H1 (cell line): ENCODE results near the gene POMP. TPM values are rescaled to one million over a fixed set of nuclear protein-coding genes. Genes with fewer than 3 reads are reported as not detected.

Source experiments
- BACH1 ChIP-seq: IDR thresholded peaks from 2 replicates; pipeline ENCODE4 v1.6.1; 2012; ENCODE audit warnings: low read length, improper control_type of control experiment
- POLR2AphosphoS5 ChIP-seq: IDR thresholded peaks from 2 replicates; pipeline ENCODE4 v1.6.1; 2011; ENCODE audit warnings: low read depth, low read length
- SIX5 ChIP-seq: IDR thresholded peaks from 2 replicates; pipeline ENCODE4 v1.6.1; 2011; ENCODE audit warnings: mild to moderate bottlenecking, low read depth, low read length
- SP1 ChIP-seq: IDR thresholded peaks from 2 replicates; pipeline ENCODE4 v1.6.1; 2011; ENCODE audit warnings: low read depth, low read length
- SP4 ChIP-seq: IDR thresholded peaks from 2 replicates; pipeline ENCODE4 v1.6.1; 2012; ENCODE audit warnings: low read length, inconsistent platforms
- TAF1 ChIP-seq: IDR thresholded peaks from 2 replicates; pipeline ENCODE4 v1.6.1; 2011; ENCODE audit warnings: mild to moderate bottlenecking, low read depth, low read length
- TCF12 ChIP-seq: IDR thresholded peaks from 2 replicates; pipeline ENCODE4 v1.6.1; 2011; ENCODE audit warnings: low read depth, mild to moderate bottlenecking, low read length
- TEAD4 ChIP-seq: IDR thresholded peaks from 2 replicates; pipeline ENCODE4 v1.6.1; 2012; ENCODE audit warnings: low read depth, low read length, inconsistent platforms, mixed read lengths
- ZNF274 ChIP-seq: IDR thresholded peaks from 2 replicates; pipeline ENCODE4 v1.7.0; 2012; ENCODE audit warnings: low read length, borderline replicate concordance; ENCODE audit errors: extremely low read depth
- polyA plus RNA-seq, 7 experiments: library from polyadenylated mRNA; depleted of rRNA in 3 of 7; stranded (reverse) in 5 of 7; unstranded in 2 of 7; fragments of >200 nt in 5 of 7; fragments of 200-250 nt in 2 of 7; gene quantifications; 1 replicate in 5 of 7; 2 replicates in 1 of 7; 4 replicates in 1 of 7; pipeline versions ENCODE4 v1.2.1 to v1.2.3, GENCODE V29; 2011 to 2013; ENCODE audit warnings: missing spikeins in 2 of 7, mixed read lengths in 2 of 7
- total RNA-seq: library from RNA; stranded (reverse); fragmentation: NEBNext Ultra II Directional; extraction: Animal tissue kit (Norgen Biotek cat#: 25700); gene quantifications from 2 replicates; pipeline ENCODE4 v1.2.1, GENCODE V29; 2021

POMP gene
- total and polyA plus RNA-seq, 2 of the 8 experiments (the other 6 are each of a cell fraction or from before 2014, with no cell fraction given): 38.4 to 115 TPM

DNA sequence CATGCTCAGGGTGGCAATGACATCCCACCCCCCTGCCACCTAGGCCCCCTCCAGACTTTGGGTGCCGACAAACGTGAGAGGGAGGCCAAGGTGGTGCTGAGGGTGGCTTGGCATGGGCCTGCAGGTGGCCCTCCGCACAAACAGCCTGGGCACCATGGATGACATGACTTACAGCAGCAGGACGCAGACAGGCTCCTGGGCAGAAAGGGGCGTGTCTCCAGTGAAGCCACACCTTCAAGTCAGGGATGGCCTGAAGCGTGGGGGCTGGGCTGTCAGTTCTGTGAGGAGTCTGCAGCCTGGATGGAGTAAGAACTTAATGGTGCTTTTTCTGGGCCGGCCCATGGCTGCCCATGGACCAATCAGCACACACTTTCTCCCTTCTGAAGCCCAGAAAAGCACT is 25.3 kb downstream of the POMP start (continued):
- TF ChIP-seq POLR2AphosphoS5: no peak
- TF ChIP-seq SP4: no peak
- no peak for TF ChIP-seq TEAD4
- TF ChIP-seq ZNF274: no peak
- TF ChIP-seq TCF12: no peak
- 0 out of 2 replicates have a peak, but pooled peaks have one; percentile 31 for TF ChIP-seq TAF1
- peak; percentile 64; the same call in 1 of the 2 replicates for TF ChIP-seq SP1
- no peak for TF ChIP-seq BACH1
- no peak for TF ChIP-seq SIX5
